GM04503 (cell line): Measurements from ENCODE around the gene TOR1AIP1.
"Not testable (repeated sequence)": the region's sequence is repeated elsewhere in the genome, so short reads cannot be mapped to it uniquely, and the experiment has no call there.

ENCODE experiments used
- DNase-seq: peaks from one replicate; pipeline ENCODE4 v3.0.0-alpha.2; 2012; ENCODE audit warnings: low read depth

TOR1AIP1 gene, protein sequence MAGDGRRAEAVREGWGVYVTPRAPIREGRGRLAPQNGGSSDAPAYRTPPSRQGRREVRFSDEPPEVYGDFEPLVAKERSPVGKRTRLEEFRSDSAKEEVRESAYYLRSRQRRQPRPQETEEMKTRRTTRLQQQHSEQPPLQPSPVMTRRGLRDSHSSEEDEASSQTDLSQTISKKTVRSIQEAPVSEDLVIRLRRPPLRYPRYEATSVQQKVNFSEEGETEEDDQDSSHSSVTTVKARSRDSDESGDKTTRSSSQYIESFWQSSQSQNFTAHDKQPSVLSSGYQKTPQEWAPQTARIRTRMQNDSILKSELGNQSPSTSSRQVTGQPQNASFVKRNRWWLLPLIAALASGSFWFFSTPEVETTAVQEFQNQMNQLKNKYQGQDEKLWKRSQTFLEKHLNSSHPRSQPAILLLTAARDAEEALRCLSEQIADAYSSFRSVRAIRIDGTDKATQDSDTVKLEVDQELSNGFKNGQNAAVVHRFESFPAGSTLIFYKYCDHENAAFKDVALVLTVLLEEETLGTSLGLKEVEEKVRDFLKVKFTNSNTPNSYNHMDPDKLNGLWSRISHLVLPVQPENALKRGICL

DNA sequence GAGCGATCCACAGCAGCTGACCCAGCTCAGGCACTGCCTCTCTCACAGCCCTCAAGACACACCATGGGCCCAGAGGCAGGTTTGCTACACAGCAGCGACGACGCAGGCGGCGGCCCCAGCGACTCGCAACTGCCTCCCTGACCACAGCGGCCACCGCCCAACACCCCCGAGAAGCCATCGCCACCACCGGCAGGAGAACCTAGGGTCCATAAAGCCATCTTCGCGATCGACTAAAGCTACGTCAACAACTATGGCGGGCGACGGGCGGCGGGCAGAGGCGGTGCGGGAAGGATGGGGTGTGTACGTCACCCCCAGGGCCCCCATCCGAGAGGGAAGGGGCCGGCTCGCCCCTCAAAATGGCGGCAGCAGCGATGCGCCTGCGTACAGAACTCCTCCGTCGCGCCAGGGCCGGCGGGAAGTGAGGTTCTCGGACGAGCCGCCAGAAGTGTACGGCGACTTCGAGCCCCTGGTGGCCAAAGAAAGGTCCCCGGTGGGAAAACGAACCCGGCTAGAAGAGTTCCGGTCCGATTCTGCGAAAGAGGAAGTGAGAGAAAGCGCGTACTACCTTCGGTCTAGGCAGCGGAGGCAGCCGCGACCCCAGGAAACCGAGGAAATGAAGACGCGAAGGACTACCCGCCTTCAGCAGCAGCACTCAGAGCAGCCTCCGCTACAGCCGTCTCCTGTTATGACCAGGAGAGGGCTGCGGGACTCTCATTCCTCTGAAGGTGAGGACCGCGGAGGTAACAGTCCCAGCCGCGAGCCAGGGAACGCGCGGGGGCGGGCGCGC lies at the start of gene TOR1AIP1:
TOR1AIP1 (plus strand) TSS at position 33 of the 787 bp plus-strand sequence; CDS start at position 251, 218 bp downstream.
- peak; percentile 75 for DNase-seq

- not testable (repeated sequence) for DNase-seq
Measured at GRCh38 chr1:179836686-179837445, 45.2 kb upstream of the TOR1AIP1 start.

DNA sequence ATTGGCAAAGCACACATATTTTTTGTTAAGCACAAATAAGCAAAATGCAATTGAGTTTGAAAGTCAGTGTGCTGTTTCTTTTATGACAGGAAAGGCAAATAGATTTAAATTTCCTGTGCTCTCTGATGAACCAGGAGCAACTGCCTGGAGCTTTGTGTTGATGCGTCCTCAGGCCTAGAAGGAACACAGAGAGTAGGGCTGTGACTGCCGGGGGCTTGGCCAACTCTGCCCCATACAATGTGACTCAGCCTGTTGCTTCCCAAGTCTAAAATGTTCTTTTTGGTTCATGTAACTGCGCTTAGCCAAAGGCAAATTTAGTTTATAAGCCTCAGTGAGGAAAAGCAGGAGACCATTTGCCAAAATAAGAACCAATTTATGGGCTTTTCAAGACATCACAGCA lies 42.0 kb upstream of the TOR1AIP1 start:
- DNase-seq, result no peak

DNA sequence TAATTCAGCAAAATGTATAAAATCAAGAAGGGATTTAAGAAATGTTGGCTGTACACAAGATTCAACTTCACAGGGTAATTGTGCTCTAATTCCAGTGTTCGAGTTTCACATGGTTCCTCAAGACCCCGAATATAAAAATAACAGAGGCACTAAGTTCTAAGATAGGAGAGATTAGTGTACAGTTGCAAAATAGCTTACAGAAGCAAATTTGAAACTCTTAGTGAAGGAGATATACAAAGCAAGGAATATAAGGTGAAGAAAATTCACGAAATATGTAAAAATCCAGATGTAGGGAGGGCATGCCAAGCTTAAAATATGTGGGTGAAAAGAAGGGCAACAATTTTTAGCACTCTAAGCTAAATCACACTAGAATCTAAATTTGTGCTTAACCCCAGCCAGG lies 33.9 kb upstream of the TOR1AIP1 start:
- no peak for DNase-seq

DNA sequence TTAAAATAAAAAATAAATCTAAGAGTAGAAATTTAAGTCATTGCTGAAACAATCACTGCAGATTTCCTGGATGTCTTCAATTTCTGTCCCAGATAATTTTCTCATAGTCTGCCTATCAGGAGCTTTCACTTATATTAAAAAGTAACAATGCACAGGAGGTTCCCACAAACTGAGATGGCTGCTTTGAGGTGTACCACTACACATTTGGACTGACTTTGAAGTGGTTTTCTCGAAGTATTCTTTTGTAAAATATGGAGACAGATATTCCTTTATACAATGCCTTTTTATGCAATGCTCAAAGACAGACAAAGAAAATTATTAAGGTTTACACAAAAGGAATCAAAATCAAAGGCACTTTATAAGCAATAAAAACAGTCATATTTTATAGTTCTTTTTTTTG lies 29.0 kb upstream of the TOR1AIP1 start:
- DNase-seq, result no peak

GRCh38 chr1:179855831-179856230 lies 26.3 kb upstream of the TOR1AIP1 start:
- DNase-seq, result not testable (repeated sequence)

GRCh38 chr1:179856296-179856695 lies 25.8 kb upstream of the TOR1AIP1 start:
- DNase-seq, result no peak

DNA sequence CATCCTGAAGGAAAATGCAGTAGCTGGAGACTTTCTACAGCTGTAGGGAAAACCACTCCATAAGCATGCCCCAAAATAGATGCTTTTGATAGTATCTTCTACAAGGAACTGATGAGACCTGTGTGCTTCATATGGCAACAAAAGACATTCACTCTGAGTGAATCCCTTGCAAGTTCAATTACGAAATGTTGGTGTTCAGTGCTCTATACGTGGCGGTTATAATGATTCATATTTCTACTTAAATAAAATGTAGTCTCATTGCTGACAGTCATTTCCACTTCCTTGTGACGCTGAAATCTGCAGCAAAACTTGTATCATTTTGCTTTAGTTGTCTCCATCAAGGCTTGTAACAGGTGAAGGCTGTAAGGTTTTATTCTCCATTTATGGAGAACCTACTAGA lies 25.1 kb upstream of the TOR1AIP1 start:
- DNase-seq, result no peak

- DNase-seq, result no peak
Measured at GRCh38 chr1:179860652-179861051, 21.4 kb upstream of the TOR1AIP1 start.

DNA sequence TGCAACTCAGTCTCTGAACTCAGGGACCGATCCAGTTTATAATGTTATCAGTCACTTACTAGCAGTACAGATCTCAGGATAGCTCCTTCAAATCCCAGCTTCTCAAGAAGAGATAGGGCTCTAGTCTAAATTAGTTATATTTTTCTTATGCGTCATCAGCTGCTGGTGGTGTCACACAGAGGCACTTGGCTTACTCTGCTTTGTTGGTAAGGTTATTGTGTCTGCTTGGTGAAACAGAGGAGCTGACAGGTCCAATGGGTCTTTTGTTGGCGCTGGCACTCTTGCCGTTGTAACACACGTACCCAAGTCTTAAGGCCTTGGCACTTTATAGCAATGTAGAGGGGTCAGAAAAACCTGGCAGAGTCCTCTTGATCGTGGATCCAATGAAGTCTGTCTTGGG lies 16.7 kb upstream of the TOR1AIP1 start:
- DNase-seq, result no peak

DNA sequence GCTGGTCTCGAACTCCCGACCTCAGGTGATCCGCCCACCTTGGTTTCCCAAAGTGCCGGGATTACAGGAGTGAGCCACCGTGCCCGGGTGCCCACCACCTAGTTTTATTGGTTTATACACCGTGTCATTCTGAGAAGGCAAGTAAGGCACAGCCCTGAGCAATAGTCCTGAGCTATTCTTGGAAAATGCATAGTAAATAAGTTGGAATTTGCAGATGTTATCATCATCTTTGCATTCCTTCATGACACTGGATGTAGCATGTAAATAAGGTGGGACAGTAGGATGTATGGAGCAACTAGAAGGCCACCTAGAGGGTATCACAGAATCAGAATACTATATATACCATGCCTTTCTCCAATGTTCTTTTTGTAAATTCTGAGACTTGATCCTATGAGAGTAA lies 15.5 kb upstream of the TOR1AIP1 start:
- no peak for DNase-seq

GRCh38 chr1:179867493-179868330 lies 14.4 kb upstream of the TOR1AIP1 start:
- no peak for DNase-seq

GRCh38 chr1:179870870-179871269 lies 11.2 kb upstream of the TOR1AIP1 start:
- no peak for DNase-seq

- DNase-seq, result no peak
Measured at GRCh38 chr1:179871940-179872339, 10.1 kb upstream of the TOR1AIP1 start.

GRCh38 chr1:179872558-179872957 lies 9.5 kb upstream of the TOR1AIP1 start:
- no peak for DNase-seq

DNA sequence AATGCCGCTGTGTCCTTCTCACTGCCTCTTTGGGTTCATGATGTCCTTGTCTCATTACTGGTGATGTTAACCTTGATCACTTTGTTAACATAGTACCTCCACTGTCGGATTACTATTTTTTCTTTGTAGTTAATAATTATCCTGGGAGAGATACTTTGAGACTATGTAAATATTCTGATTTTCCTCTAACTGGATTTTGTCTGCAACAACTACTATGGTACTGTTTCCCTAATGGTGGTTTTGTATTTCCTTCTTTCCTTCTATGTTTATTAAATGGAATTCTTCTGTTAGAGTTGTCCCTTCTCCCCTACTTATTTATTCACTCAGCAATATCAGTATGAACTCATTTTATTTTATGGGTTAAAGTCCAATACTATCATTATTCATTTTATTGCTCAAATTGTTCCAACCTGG lies 8.6 kb upstream of the TOR1AIP1 start:
- no peak for DNase-seq

DNA sequence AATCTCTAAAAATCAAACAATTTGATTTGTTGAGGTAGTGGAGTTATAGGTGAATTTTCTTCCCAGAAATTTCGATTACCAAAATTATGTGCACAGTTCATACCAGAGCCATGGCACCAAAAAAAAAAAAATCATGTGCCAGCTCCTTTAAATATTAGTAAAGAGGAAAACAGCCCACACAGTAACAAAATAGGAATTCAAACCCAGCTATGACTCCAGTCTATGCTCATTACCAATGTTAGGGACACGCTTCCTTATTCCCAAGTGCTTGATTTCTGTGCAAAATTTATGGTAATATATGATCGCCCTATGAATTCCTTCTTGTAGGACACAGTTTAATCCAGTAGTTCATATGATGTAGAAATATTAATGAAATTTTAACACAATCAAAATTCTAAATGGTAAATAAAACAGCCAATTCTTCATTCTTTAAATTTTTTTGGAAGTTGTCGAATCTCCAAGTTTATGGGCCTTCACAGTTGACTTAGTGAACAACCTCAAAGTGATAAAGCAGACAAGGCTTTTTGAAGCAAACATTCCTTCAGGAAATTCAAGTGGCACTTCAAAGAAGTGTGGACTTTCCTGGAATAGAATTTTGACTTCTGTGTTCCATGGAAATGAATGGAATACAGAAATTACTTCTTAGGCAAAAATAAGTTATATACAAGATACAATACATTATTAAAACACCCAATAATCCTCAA lies 6.3 kb upstream of the TOR1AIP1 start:
- no peak for DNase-seq

- no peak for DNase-seq
Measured at GRCh38 chr1:179876300-179876715, 5.8 kb upstream of the TOR1AIP1 start.

DNA sequence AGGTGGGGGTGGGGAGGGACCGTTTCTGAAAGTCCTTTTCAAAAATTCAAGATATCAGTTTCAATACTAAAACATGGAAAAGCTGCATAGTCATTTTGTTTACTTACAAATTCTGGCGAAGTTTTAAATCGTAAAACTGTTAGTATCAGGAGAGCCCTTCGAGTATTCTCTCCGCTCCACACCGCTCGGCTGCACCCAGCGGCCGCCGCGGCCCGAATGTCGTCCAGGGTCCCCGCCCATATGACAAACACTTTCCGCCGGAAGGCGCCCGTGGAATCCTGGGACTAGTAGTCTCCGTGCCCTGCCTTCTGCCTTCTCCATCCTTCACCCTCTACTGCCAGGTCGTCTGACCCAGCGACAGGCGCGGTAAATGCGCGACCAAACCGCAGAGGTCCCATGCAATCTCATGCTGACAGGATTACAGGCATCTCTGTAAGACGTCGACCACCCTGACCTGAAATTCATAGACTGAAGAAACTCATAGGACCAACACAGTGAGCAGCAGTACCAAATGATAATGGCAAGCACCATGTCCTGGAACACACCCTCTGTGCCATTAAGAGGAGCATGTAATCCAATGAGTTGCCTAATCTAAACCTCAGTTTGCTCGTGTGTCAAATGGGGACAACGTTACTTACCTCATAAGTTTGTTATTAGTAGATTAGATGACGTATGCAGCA lies 4.4 kb upstream of the TOR1AIP1 start, which contains the start of gene TOR1AIP2:
TOR1AIP2 (minus strand) TSS at position 218 of the 680 bp plus-strand sequence. CDS start 25,138 bp downstream, outside the sequence.
- DNase-seq, result peak; percentile 37

DNA sequence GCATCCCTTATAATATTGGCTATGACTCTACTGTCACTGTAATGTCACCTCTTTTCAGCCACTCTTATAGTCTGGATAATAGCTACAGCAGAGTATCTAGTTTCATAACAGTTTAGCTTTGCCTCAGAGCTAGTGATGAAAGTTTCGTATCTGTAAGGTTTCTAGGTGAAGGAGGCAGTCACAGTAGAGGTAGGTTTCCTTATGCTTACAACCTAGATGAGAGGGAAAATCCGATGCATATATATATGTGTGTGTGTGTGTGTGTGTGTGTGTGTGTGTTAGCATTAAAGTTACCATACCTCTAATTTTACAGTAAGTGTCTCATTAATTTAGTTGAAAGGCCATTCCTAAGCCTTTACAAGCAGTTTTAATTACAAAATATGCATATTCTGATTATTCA lies 2.3 kb upstream of the TOR1AIP1 start:
- no peak for DNase-seq
